Measurements from ENCODE around the gene MTMR11.

MTMR11 gene

GRCh38 chr1:149885339-149886120 is 51.1 kb downstream of the MTMR11 start:
- H3K4me1 Mint-ChIP-seq: no peaks in the 10 kb centered on the region
- H3K27ac Mint-ChIP-seq: no peak overlapping the region
- TF ChIP-seq, protein P1, sequence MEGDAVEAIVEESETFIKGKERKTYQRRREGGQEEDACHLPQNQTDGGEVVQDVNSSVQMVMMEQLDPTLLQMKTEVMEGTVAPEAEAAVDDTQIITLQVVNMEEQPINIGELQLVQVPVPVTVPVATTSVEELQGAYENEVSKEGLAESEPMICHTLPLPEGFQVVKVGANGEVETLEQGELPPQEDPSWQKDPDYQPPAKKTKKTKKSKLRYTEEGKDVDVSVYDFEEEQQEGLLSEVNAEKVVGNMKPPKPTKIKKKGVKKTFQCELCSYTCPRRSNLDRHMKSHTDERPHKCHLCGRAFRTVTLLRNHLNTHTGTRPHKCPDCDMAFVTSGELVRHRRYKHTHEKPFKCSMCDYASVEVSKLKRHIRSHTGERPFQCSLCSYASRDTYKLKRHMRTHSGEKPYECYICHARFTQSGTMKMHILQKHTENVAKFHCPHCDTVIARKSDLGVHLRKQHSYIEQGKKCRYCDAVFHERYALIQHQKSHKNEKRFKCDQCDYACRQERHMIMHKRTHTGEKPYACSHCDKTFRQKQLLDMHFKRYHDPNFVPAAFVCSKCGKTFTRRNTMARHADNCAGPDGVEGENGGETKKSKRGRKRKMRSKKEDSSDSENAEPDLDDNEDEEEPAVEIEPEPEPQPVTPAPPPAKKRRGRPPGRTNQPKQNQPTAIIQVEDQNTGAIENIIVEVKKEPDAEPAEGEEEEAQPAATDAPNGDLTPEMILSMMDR (IDR thresholded peaks at IDR 0.05; ENCODE audit: unreplicated experiment in 3 of 3): peak in 1 of 3 experiments; percentile 10
- H3K27me3 Mint-ChIP-seq (ENCODE audit: low read depth): no peaks in the 10 kb centered on the region
- H3K36me3 Mint-ChIP-seq (ENCODE audit: low read depth): no peaks in the 10 kb centered on the region
- no peak overlapping the region for H3K4me3 Mint-ChIP-seq
- no peaks in the 10 kb centered on the region for H3K9me3 Mint-ChIP-seq

- Mint-ChIP-seq H3K27me3 (ENCODE audit: low read depth) (no peaks in the 10 kb centered on the region), H3K4me1 (no peaks in the 10 kb centered on the region), H3K27ac (no peak overlapping the region), H3K36me3 (ENCODE audit: low read depth) (no peaks in the 10 kb centered on the region), H3K4me3 (no peak overlapping the region), H3K9me3 (no peaks in the 10 kb centered on the region)
- TF ChIP-seq, protein P1 (IDR thresholded peaks at IDR 0.05; ENCODE audit: unreplicated experiment in 3 of 3): no peak
These were observed 52.0 kb downstream of the MTMR11 start for GRCh38 chr1:149884433-149885338.

GRCh38 chr1:149883598-149884247 is 53.0 kb downstream of the MTMR11 start:
- Mint-ChIP-seq H3K36me3 (ENCODE audit: low read depth) (no peaks in the 10 kb centered on the region), H3K27me3 (ENCODE audit: low read depth) (no peaks in the 10 kb centered on the region)

DNA sequence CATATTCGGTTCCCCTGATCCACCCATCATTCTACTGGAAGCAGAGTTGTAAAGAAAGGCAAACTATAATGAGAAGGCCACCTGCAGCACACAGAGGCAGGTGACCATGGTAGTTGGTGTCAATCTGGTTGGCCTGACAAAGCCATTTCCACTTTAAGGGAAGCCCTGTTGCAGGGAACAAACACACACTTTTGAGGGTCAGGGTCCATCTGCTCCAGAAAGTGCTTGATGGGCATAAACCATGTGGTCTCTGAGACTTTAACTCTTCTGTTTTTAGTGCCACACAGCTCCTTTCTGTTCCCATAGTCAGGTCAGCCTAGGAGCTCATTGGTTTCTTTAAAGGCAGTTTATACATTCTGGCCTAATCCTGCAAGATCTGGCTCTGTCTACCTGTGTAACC is 54.8 kb downstream of the MTMR11 start:
- Mint-ChIP-seq H3K4me3 (no peak overlapping the region), H3K27me3 (ENCODE audit: low read depth) (peaks cover 3% of the 10 kb centered on the region), H3K36me3 (ENCODE audit: low read depth) (no peaks in the 10 kb centered on the region), H3K4me1 (no peaks in the 10 kb centered on the region), H3K9me3 (no peaks in the 10 kb centered on the region), H3K27ac (no peak overlapping the region)
- TF ChIP-seq, protein P1 (IDR thresholded peaks at IDR 0.05; ENCODE audit: unreplicated experiment in 3 of 3): no peak

More at GRCh38 chr1:149883598-149884247, 53.0 kb downstream of the MTMR11 start:
- Mint-ChIP-seq H3K4me3 (no peak overlapping the region), H3K4me1 (no peaks in the 10 kb centered on the region), H3K27ac (no peak overlapping the region), H3K9me3 (no peaks in the 10 kb centered on the region)
- TF ChIP-seq, protein P1 (IDR thresholded peaks at IDR 0.05; ENCODE audit: unreplicated experiment in 3 of 3): no peak

- H3K27me3 Mint-ChIP-seq (ENCODE audit: low read depth): peaks cover 3% of the 10 kb centered on the region
- H3K4me1 Mint-ChIP-seq: no peaks in the 10 kb centered on the region
- TF ChIP-seq, protein P1 (IDR thresholded peaks at IDR 0.05; ENCODE audit: unreplicated experiment in 3 of 3): no peak
- H3K27ac Mint-ChIP-seq: no peak overlapping the region
- H3K9me3 Mint-ChIP-seq: no peaks in the 10 kb centered on the region
- no peak overlapping the region for H3K4me3 Mint-ChIP-seq
- no peaks in the 10 kb centered on the region for H3K36me3 Mint-ChIP-seq (ENCODE audit: low read depth)
These were observed 57.1 kb downstream of the MTMR11 start for GRCh38 chr1:149879556-149879955.

Measured in nephron (organoid).